Measurements from ENCODE around the gene RRM1. TPM values are rescaled to one million over a fixed set of nuclear protein-coding genes. Genes with fewer than 3 reads are reported as not detected.
"Not testable (repeated sequence)": the region's sequence is repeated elsewhere in the genome, so short reads cannot be mapped to it uniquely, and the experiment has no call there.

The RRM1 gene
- 28.9 TPM for total RNA-seq

GRCh38 chr11:4094348-4095291 lies at the start of gene RRM1:
Gene RRM1 (plus strand): TSS chr11:4094799. CDS start chr11:4095013, 214 bp downstream.
- peak; percentile 96 for DNase-seq (ENCODE audit: low spot score)

- no peak for DNase-seq (ENCODE audit: low spot score)
These were observed 49.5 kb upstream of the RRM1 start for GRCh38 chr11:4044976-4045646.

DNA sequence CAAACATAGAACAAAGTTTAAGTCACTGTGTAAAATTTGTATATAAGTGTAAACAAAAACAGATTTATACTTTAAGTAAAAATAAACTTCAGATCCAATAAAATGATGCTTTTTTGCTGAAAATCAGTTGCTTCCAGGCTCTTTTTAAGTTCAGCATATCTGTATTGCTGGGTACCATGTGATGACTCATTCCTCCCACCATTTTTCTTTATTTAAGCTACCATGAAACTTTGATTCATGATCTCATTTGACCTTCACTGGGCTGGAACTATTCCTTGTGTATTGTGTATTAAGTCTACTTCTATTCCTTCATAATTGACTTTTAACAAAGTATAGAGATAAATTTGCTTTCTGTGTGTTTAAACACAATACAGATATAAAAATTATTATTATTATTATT lies 46.3 kb upstream of the RRM1 start:
- DNase-seq (ENCODE audit: low spot score), result no peak

DNA sequence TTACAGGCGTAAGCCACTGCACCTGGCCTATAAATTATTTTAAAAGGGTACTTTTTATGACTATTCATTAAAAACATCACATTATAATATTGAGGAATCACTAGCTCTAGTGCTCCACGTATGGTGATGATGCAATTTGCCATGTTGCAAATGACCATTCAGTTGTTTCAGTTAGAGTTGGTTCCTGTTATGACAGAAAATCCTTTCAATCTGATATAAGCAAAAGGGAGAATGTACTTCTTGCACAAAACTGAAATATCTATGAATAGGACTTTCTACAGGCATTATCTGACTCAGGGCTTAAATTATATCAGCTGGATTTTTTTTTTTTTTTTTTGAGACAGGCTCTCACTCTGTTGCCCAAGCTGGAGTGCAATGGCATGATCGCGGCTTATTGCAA lies 45.6 kb upstream of the RRM1 start:
- DNase-seq (ENCODE audit: low spot score), result no peak

DNA sequence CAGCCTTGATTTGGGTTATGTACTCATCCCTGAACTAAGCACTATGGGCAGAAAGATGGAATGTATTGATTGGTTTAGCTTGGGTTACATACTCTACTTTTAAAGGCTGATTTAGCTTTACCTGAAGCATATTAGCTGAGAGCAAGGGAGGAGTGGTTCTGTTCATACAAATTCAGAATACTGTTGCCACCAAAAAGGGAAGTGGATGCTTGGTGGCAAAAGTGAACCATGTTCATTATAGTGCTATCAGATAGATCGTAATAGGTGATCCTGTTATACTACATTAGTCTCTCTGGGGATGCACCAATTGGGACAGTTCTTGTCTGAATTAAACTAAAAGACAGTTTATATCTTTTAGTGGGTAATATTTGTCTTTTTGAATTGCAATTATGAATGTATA lies 44.5 kb upstream of the RRM1 start:
- DNase-seq (ENCODE audit: low spot score), result no peak

DNA sequence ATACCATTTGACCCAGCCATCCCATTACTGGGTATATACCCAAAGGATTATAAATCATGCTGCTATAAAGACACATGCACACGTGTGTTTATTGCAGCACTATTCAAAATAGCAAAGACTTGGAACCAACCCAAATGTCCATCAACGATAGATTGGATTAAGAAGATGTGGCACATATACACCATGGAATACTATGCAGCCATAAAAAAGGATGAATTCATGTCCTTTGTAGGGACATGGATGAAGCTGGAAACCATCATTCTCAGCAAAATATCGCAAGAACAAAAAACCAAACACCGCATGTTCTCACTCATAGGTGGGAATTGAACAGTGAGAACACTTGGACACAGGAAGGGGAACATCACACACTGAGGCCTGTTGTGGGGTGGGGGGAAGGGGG lies 41.4 kb upstream of the RRM1 start:
- not testable (repeated sequence) for DNase-seq (ENCODE audit: low spot score)

- DNase-seq (ENCODE audit: low spot score), result no peak
These were observed 40.0 kb upstream of the RRM1 start for GRCh38 chr11:4054643-4055042.

- DNase-seq (ENCODE audit: low spot score), result no peak
These were observed 35.2 kb upstream of the RRM1 start for GRCh38 chr11:4059424-4059823.

DNA sequence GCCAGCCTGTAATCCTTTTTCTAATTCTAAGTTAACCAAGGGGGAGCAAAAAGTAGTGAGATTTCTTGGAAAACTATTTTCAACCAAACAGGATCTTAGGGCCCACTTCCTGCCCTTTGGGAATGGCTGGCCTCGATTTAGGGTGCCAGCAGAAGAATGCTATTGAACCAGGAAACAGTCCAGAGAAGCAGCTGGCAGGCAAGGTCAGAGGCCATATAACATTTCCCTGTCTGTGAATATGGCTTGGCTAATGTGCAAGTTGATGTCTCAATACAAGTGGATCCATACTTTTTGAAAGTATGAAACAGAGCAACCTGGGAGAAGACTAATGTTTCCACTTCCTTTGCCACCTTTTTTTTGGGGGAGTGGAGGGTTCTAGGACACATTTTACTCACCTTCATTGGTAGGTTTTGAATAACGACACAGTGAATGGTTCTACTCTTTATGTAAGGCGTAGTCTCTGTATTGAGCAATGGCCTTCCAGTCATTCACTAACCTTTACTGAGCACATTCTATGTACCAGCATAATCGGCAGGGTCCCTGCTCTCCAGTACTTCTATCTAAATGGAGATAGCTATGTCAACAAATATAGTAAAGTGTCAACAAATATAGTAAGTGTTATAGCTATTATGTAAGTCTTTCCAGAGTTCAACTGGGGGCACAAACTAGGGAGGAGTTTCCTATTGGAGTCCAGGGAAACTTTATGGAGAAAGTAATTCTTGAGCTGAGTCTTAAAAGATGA lies 34.2 kb upstream of the RRM1 start:
- DNase-seq (ENCODE audit: low spot score), result no peak

DNA sequence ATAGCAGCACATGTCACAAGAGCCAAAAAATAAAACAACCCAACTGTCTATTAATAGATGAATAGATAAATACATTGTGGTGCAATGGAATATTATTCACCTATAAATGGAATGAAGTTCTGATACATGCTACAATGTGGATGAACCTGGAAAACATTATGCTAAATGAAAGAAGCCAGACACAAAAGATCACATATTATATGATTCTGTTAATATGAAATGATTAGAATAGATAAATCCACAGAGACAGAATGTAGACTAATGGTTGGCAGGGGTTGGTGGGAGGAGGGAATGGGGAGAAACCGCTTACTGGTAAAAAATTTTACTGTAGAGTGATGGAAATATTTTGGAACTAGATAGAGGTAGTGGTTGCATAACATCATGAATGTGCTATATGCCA lies 32.9 kb upstream of the RRM1 start:
- DNase-seq (ENCODE audit: low spot score), result no peak

DNA sequence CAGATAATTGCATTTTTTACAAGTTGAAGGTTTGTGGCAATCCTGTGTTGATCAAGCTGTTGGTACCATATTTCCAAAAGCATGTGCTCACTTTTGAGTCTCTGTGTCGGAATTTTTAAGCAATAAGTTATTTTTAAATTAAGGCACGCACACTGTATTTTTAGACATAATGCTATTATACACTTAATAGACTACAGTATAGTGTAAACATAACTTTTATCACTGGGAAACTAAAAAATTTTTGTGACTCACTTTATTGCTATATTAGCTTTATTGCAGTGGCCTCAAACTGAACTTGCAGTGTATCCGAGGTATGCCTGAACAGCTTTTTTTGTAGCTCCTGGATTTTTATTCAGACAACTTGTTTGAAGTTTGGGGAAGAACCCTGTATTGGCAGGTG lies 31.3 kb upstream of the RRM1 start:
- no peak for DNase-seq (ENCODE audit: low spot score)

DNA sequence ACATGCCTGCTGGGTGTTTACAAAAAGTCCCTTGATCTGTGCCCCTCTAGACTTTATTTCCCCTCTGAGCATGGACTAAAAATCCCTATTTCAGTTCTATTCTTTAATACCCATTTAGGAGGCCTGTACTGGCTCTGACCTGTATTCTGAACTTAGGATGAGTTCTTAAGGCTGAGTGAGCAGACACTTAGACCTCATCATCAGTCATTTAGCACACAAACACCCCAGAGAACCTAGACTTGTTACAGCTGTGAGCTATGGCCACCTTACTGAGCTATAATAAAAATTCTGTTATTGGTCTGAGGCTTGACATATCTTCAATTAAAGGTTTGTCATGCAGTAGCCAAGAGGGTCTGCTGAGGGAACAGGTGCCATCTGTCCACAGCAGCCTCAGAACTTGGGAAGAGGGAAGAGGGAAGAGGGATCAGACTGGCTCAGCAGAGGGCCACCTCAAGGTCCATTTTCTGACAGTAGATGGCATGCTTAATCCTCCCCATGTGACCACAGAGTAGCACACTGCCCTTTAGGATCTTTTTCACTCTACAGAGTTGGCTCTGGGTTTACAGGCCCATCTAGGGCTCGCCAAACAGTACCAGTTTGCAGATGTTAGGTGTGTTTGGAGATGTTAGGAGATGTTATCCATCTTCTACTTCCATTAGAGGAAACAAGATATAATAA lies 30.2 kb upstream of the RRM1 start:
- DNase-seq (ENCODE audit: low spot score), result no peak

DNA sequence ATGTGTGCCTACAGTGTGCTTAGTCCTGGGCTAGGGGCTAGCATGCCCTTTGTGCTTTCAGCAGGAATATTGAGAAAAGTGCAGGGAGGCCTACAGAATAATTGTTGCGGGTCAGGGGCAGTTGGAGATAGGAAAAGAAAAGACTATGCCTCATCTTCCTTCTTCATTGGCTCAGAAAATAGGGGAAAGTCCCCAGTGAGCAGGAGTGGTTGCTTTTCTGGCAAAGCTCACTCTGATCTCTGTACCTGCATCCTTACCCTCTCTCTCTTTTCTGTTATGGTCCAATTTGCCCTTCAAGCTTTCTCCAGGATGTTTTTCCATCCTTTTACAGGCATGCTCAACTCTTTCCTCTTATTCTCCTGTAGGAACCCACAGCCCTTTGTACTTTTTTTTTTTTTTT lies 29.5 kb upstream of the RRM1 start:
- DNase-seq (ENCODE audit: low spot score), result no peak

- DNase-seq (ENCODE audit: low spot score), result no peak
These were observed 28.8 kb upstream of the RRM1 start for GRCh38 chr11:4065601-4066377.

GRCh38 chr11:4066910-4067309 lies 27.7 kb upstream of the RRM1 start:
- no peak for DNase-seq (ENCODE audit: low spot score)

GRCh38 chr11:4068962-4069361 lies 25.6 kb upstream of the RRM1 start:
- no peak for DNase-seq (ENCODE audit: low spot score)

GRCh38 chr11:4071325-4071724 lies 23.3 kb upstream of the RRM1 start:
- no peak for DNase-seq (ENCODE audit: low spot score)

DNA sequence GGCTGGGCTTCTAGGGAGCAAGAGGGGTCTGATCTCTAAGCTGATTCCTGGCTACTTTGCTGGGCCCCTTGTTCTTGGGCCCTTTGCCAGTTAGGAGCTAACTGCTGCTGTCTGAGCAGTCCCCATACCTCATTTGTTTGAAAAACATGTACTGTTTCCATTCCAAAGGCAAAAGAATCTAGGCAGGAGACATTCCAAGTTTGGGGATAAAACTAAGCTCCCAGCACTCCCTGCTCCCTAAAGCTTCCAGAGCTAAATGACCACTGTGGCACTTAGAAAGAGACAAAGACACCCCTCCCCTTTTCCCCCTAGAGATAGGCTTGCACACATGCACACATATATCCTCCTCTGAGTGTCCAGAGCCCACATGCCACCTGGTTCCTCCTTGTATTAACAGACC lies 22.7 kb upstream of the RRM1 start:
- DNase-seq (ENCODE audit: low spot score), result no peak

DNA sequence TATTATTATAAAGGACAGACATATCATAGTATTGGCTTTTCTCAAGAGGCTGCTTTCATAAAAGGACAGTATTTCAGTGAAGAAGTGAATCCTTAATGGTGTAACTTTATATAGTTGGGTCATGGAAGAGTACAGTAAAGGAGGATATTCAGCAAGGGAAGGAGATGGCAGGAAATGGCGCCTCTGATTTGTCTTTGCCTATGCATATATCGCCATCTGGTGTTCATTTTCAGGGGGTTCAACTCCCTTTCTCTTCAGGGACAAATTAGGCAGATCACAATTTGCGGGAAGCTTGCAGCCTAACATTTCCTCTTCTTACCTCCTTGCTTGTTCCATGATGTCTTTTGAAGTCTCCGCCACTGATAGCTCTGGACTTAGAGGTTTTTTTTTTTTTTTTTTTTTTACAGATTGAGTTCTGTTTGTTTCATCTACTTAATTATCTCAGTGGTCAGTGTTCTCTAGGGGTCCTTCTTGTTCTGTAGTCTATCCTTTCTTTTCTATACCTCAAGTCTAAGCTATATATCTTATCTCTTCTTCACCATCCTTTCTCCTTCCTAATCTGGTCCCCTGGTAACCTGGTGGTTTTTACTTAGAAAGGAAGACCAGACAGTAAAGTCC lies 21.8 kb upstream of the RRM1 start:
- DNase-seq (ENCODE audit: low spot score), result peak; percentile 71

- no peak for DNase-seq (ENCODE audit: low spot score)
These were observed 20.3 kb upstream of the RRM1 start for GRCh38 chr11:4074266-4074665.

GRCh38 chr11:4076774-4077173 lies 17.8 kb upstream of the RRM1 start:
- DNase-seq (ENCODE audit: low spot score), result no peak

Measured in ureter (tissue), 1 donor.